B cell (primary cell): Measurements from ENCODE around the gene NAPA. TPM values are rescaled to one million over a fixed set of nuclear protein-coding genes. Genes with fewer than 3 reads are reported as not detected.

Experiments
- ATAC-seq: fragments of 200-7000 bp; cut with Tn5 transposase; one replicate; pipeline ENCODE4 v1.10.0; 2021; ENCODE audit warnings: low read depth, mild to moderate bottlenecking, moderate number of reproducible peaks, moderate library complexity
- CTCF ChIA-PET: fragments of 350-600 bp; sonication (Branson Sonifier 250); formaldehyde crosslinking; loops from one replicate; lab custom pipeline; 2021; ENCODE audit warnings: antibody characterized with exemption, inconsistent platforms; lab: Charles Lee
- POLR2A ChIA-PET: fragments of 350-600 bp; sonication (Branson Sonifier 250); formaldehyde crosslinking; loops from one replicate; lab custom pipeline; 2021; ENCODE audit warnings: antibody characterized with exemption; lab: Charles Lee
- DNase-seq: peaks from one replicate; pipeline ENCODE4 v3.0.0; 2013
- H2AFZ ChIP-seq: 2 replicates; pipeline ENCODE4 v1.6.1; 2012; ENCODE audit warnings: mild to moderate bottlenecking, low read depth, low read length; ENCODE audit not compliant: insufficient read depth, poor library complexity, severe bottlenecking
- H3K27ac ChIP-seq, 2 donors: 1 replicate in 1 of 2; 2 replicates in 1 of 2; pipeline ENCODE4 v1.5.1; 2012 to 2013; ENCODE audit warnings: low read length in 2 of 2, mild to moderate bottlenecking in 2 of 2, moderate library complexity in 1 of 2
- H3K27me3 ChIP-seq, 4 experiments: fragments of 200-600 bp in 1 of 4; sonication (generic) in 1 of 4; replicated peaks in 1 of 4; 1 replicate in 2 of 4; 2 replicates in 2 of 4; pipeline versions ENCODE4 v1.6.1 to v1.7.0; 2013 to 2016; ENCODE audit warnings: low read length in 3 of 4, mild to moderate bottlenecking in 2 of 4, mixed read lengths in 1 of 4, moderate library complexity in 1 of 4; ENCODE audit not compliant: insufficient read depth in 4 of 4, control insufficient read depth in 3 of 4; ENCODE audit errors: control extremely low read depth in 1 of 4
- H3K36me3 ChIP-seq, 2 experiments: replicated peaks in 1 of 2; 1 replicate in 1 of 2; 2 replicates in 1 of 2; pipeline versions ENCODE4 v1.6.1 to v1.7.1; 2013; ENCODE audit warnings: low read length in 1 of 2; ENCODE audit not compliant: insufficient read depth in 2 of 2, control insufficient read depth in 1 of 2; ENCODE audit errors: control extremely low read depth in 1 of 2, extremely low read depth in 1 of 2
- H3K4me1 ChIP-seq, 2 donors: fragments of 200-600 bp in 1 of 2; sonication (generic) in 1 of 2; 1 replicate in 1 of 2; 2 replicates in 1 of 2; pipeline versions ENCODE4 v1.5.1 to v1.6.1; 2013 to 2017; ENCODE audit warnings: low read length in 2 of 2; ENCODE audit not compliant: control insufficient read depth in 2 of 2, insufficient read depth in 2 of 2
- H3K4me2 ChIP-seq: replicated peaks from 2 replicates; pipeline ENCODE3; 2012; ENCODE audit warnings: mild to moderate bottlenecking, low read depth, low read length; ENCODE audit not compliant: poor library complexity, severe bottlenecking
- H3K4me3 ChIP-seq, 5 experiments: fragments of 200-600 bp in 1 of 5; sonication (generic) in 1 of 5; 1 replicate in 3 of 5; 2 replicates in 2 of 5; pipeline versions ENCODE4 v1.5.1 to v1.7.0; 2011 to 2016; ENCODE audit warnings: low read length in 4 of 5, mild to moderate bottlenecking in 4 of 5, low read depth in 2 of 5, control low read depth in 1 of 5, moderate library complexity in 1 of 5; ENCODE audit not compliant: insufficient read depth in 1 of 5; ENCODE audit errors: control extremely low read depth in 1 of 5, extremely low read depth in 1 of 5
- H3K79me2 ChIP-seq: fragments of 200-600 bp; sonication (generic); one replicate; pipeline ENCODE4 v1.6.0; 2016; ENCODE audit warnings: low read length; ENCODE audit not compliant: control insufficient read depth, insufficient read depth
- H3K9ac ChIP-seq: fragments of 200-600 bp; sonication (generic); 2 replicates; pipeline ENCODE4 v1.6.1; 2017; ENCODE audit warnings: mild to moderate bottlenecking, low read length, moderate library complexity
- H3K9me3 ChIP-seq, 3 donors: one replicate each; pipeline versions ENCODE4 v1.6.1 to v1.7.1; 2013; ENCODE audit warnings: low read length in 2 of 3; ENCODE audit not compliant: control insufficient read depth in 2 of 3, insufficient read depth in 1 of 3; ENCODE audit errors: control extremely low read depth in 1 of 3
- H4K20me1 ChIP-seq: 2 replicates; pipeline ENCODE4 v1.6.0; 2012; ENCODE audit warnings: mild to moderate bottlenecking, low read length; ENCODE audit not compliant: insufficient read depth, control insufficient read depth, poor library complexity, severe bottlenecking
- H3K27ac Mint-ChIP-seq: one replicate; pipeline ENCODE4 v1.8.0; 2021; ENCODE audit warnings: mixed read lengths
- H3K27me3 Mint-ChIP-seq: one replicate; pipeline ENCODE4 v1.8.0; 2021; ENCODE audit warnings: mixed read lengths
- H3K4me1 Mint-ChIP-seq: one replicate; pipeline ENCODE4 v1.8.0; 2021; ENCODE audit warnings: mixed read lengths
- H3K4me3 Mint-ChIP-seq: one replicate; pipeline ENCODE4 v1.8.0; 2021; ENCODE audit warnings: mixed read lengths
- H3K9me3 Mint-ChIP-seq: one replicate; pipeline ENCODE4 v1.8.0; 2022; ENCODE audit warnings: mixed read lengths; ENCODE audit not compliant: insufficient read depth
- EZH2 ChIP-seq: IDR thresholded peaks from 2 replicates; pipeline ENCODE4 v1.6.1; 2012; ENCODE audit warnings: borderline replicate concordance, low read depth, mild to moderate bottlenecking, moderate library complexity, low read length; ENCODE audit not compliant: insufficient read depth, poor library complexity, severe bottlenecking
- WGBS: methylation state at CpG from one replicate; pipeline ENCODE4 v1.1.5; 2013; ENCODE audit warnings: missing lambda C conversion rate; ENCODE audit not compliant: insufficient coverage; 5-methylcytosine and 5-hydroxymethylcytosine counted together
- intact Hi-C: fragments of 100-400 bp; cut with micrococcal nuclease; formaldehyde crosslinking; loops from one replicate; pipeline ENCODE4 v1.10.0; 2022
- polyA plus RNA-seq: library from polyadenylated mRNA; depleted of rRNA; stranded (reverse); fragments of >200 nt; gene quantifications from 2 replicates; pipeline ENCODE4 v1.2.3, GENCODE V29; 2012
- total RNA-seq, 2 donors: library from RNA; stranded (reverse); fragments of 120-200 nt in 1 of 2; gene quantifications; 1 replicate in 1 of 2; 2 replicates in 1 of 2; pipeline versions ENCODE4 v1.2.3 to v1.2.4, GENCODE V29; 2013 to 2022
- TF ChIP-seq, protein P1 (sequence below): fragments of 200-600 bp; IDR thresholded peaks from one replicate; pipeline ENCODE4 v1.8.0; 2022; ENCODE audit warnings: antibody characterized with exemption, mild to moderate bottlenecking

Gene NAPA
- total and polyA plus RNA-seq, 2 donors (not counting 1 experiment from before 2014, with no cell fraction given): 66.8 to 86.5 TPM

DNA sequence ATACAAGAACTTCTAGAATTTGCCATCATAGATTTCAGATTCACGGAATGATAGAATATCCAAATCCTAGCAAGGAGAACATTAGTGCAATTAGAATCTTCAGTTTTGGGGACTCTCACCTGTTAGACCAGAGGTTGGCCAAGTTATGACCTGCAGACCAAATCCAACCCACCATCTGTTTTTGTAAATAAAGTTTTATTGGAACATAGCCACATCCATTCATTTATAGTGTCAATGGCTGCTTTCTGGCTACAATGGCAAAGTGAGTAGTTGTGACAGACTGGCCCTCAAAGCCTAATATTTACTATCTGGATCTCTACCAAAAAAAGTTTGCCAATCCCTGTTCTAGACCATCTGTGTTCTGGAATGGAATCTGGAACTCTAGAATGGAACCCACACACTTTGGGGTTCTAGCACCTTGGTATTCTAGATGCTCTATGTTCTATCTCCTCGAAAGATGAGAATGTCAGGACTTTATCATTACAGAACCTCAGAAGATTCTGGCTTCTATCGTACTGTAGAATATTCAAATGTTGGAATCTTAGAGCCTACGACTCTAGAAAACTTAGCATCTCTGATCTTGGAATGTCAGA, 33.3 kb downstream of the NAPA start:
- no peak overlapping the region for H3K9ac ChIP-seq
- H3K27ac Mint-ChIP-seq: no peak overlapping the region

GRCh38 chr19:47480658-47481057, 34.2 kb downstream of the NAPA start:
- Mint-ChIP-seq H3K27ac (no peak overlapping the region), H3K9me3 (no peaks in the 10 kb centered on the region), H3K27me3 (no peaks in the 10 kb centered on the region), H3K4me3 (no peak overlapping the region), H3K4me1 (peaks cover 22% of the 10 kb centered on the region)
- H3K4me3 ChIP-seq: no peak overlapping the region
- ChIA-PET POLR2A (no interaction called here), CTCF (no interaction called here)
- no peak overlapping the region for H3K9ac ChIP-seq
- H3K27ac ChIP-seq: no peak overlapping the region
- intact Hi-C loops: loop anchor here (10.0 kb wide), 1 partner anchor 124 kb away; the partner anchor contains the start of gene BICRA
- H2AFZ ChIP-seq: no peak overlapping the region
- H3K79me2 ChIP-seq: no peaks in the 10 kb centered on the region
- no peaks in the 10 kb centered on the region for H4K20me1 ChIP-seq
- no peak for DNase-seq
- no peaks in the 10 kb centered on the region for H3K27me3 ChIP-seq
- H3K4me2 ChIP-seq: no peak overlapping the region
- H3K9me3 ChIP-seq: no peaks in the 10 kb centered on the region
- no peaks in the 10 kb centered on the region for H3K36me3 ChIP-seq
- H3K4me1 ChIP-seq: peaks cover 15 to 21% of the 10 kb centered on the region in 2 donors
- WGBS: 93% methylated on average over 16 of the region's 16 CpGs
- no peak for TF ChIP-seq EZH2
- TF ChIP-seq, protein P1, sequence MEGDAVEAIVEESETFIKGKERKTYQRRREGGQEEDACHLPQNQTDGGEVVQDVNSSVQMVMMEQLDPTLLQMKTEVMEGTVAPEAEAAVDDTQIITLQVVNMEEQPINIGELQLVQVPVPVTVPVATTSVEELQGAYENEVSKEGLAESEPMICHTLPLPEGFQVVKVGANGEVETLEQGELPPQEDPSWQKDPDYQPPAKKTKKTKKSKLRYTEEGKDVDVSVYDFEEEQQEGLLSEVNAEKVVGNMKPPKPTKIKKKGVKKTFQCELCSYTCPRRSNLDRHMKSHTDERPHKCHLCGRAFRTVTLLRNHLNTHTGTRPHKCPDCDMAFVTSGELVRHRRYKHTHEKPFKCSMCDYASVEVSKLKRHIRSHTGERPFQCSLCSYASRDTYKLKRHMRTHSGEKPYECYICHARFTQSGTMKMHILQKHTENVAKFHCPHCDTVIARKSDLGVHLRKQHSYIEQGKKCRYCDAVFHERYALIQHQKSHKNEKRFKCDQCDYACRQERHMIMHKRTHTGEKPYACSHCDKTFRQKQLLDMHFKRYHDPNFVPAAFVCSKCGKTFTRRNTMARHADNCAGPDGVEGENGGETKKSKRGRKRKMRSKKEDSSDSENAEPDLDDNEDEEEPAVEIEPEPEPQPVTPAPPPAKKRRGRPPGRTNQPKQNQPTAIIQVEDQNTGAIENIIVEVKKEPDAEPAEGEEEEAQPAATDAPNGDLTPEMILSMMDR: no peak
- ATAC-seq: no peak

More for the DNA sequence above, 33.3 kb downstream of the NAPA start:
- no peaks in the 10 kb centered on the region for H3K79me2 ChIP-seq
- no peak overlapping the region for H3K4me2 ChIP-seq
- no peaks in the 10 kb centered on the region for H4K20me1 ChIP-seq
- Mint-ChIP-seq H3K4me3 (no peak overlapping the region), H3K9me3 (no peaks in the 10 kb centered on the region), H3K4me1 (peaks cover 30% of the 10 kb centered on the region), H3K27me3 (no peaks in the 10 kb centered on the region)
- intact Hi-C loops: loop anchor here (10.0 kb wide), 1 partner anchor 123 kb away; the partner anchor contains the start of gene BICRA
- POLR2A ChIA-PET: no interaction called here
- TF ChIP-seq, protein P1: no peak
- TF ChIP-seq EZH2: no peak
- no peak overlapping the region for H3K27ac ChIP-seq
- no peak overlapping the region for H3K4me3 ChIP-seq
- H3K36me3 ChIP-seq: no peaks in the 10 kb centered on the region
- H3K27me3 ChIP-seq: no peaks in the 10 kb centered on the region
- H3K4me1 ChIP-seq: peaks cover 24 to 30% of the 10 kb centered on the region in 2 donors
- 94% methylated on average over 2 of the region's 4 CpGs for WGBS
- ATAC-seq: no peak
- no peaks in the 10 kb centered on the region for H3K9me3 ChIP-seq
- DNase-seq: no peak
- CTCF ChIA-PET: no interaction called here
- H2AFZ ChIP-seq: no peak overlapping the region
